ENCODE results near the gene CNPY3.

CNPY3 gene

DNA sequence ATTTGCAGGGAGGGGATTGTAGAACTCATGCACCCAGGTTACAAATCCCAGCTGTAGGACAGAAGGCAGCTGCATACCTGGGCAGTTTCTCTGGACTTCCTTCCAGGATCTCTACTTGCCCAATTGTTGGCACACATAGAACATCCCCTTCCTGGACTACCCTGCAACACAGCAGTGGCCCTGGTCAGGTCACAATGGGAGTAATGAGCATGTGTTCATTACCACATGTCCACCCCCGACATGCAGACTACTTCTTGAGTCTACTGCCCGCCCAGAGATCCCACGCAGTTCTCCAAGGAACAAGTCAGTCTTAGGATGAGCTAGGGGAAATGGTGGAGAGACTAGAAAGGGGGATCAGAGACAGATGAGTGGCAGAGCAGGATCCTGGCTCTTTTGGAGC lies 44.6 kb downstream of the CNPY3 start:
- TF ChIP-seq POLR2AphosphoS5 (IDR thresholded peaks at IDR 0.05; ENCODE audit: low read depth, low read length) = no peak
- FAIRE-seq (no peak), DNase-seq (ENCODE audit: insufficient read length, low spot score) (no peak)

DNA sequence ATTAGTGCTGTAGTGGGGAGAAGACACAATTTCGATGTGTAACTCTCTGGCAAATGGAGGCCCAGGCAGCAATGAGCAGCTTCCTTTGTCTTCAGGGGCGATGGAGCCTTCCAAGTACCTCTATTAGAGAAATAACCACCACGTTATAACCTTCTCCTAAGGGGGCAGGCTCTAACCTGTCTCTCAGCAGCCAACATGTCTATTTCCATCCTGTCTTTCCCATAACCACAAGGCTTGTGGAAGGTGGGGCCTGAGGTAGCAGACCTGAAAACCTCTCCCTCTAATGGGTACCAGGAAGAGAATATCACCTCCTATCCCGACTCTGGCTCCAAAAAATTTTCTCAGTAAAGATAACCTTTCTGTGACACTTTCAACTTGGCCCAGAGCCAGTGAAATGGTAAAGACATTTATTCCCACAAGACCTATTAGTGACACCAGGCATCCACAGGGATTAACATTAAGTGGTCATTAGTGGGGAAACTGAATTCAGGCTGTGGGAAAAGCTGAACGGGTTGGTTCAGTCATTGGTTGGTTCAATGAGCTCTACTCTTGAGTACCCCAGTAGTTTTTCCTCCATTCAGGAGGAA lies 45.7 kb downstream of the CNPY3 start:
- no peak for TF ChIP-seq POLR2A (IDR thresholded peaks at IDR 0.05; ENCODE audit: low read depth, low read length)
- no peak for TF ChIP-seq POLR2AphosphoS5 (IDR thresholded peaks at IDR 0.05; ENCODE audit: low read depth, low read length)
- DNase-seq (ENCODE audit: insufficient read length, low spot score) (no peak), FAIRE-seq (no peak)

DNA sequence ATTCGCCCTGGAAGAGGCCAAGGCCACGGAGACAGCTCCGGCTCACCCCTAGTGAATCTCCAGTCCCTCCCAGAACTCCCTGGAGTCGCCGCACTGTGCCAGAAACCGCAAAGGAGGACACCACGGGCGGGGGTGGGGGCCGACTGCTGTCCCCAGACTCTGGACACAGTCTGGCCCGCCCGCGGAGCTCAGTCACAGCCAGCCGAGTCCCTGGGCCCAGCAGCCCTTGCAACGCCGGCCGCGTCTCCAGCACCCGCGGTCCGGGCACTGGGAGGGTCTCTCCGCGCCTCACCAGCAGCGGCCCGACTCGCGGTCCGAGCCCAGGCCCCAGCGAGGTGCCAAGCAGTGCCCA lies 49.2 kb downstream of the CNPY3 start:
- FAIRE-seq (no peak), DNase-seq (ENCODE audit: insufficient read length, low spot score) (no peak)
- no peak for TF ChIP-seq PAX5 (IDR thresholded peaks at IDR 0.05; ENCODE audit: insufficient read depth, low read length, severe bottlenecking)

DNA sequence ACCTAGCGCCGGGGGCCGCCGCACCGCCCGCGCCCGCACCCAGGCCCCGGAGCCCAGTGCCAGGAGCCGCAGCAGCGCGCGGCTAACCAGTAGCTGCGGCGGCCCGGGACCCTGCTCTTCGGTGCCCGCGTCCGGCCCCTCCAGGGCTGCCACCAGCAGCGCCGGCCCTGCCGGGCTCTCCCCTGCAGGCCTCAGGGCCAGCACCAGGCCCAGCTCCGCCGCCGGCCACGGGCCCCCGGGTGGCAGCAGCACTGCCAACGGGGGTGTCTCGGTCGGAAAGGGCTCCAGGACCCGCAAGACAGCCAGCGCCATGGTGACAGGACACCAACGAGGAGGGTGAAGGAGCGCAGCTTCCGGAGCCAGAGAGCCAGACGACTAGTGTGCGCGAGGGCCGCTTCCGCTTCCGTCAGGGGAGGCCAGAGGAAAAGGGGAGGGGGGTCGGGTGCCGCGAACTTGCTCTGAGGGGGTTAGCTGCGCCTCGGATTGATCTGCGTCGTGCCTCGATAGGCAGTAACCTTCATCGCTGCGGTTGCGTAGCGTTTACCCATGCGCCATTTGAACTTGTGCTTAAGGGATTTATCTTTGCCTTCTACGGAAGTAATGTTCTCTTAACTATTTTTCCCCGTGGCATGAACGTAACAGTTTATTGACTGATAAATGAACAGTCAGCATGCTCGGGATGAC lies 49.7 kb downstream of the CNPY3 start, which contains the start of gene PEX6:
TSS of gene PEX6 (minus strand) at position 343 of the 684 bp plus-strand sequence. CDS start at position 312, 31 bp downstream.
- DNase-seq (ENCODE audit: insufficient read length, low spot score) (peak; percentile 91), FAIRE-seq (peak; percentile 97)
- TF ChIP-seq SPI1 (IDR thresholded peaks at IDR 0.05; ENCODE audit: low read depth, low read length) (peak; percentile 67), POU2F2 (IDR thresholded peaks at IDR 0.05; ENCODE audit: low read depth, low read length) (no peak), POLR2A (IDR thresholded peaks at IDR 0.05; ENCODE audit: low read depth, low read length) (peak; percentile 93), PAX5 (IDR thresholded peaks at IDR 0.05; ENCODE audit: insufficient read depth, low read length, severe bottlenecking) (no peak), POLR2AphosphoS5 (IDR thresholded peaks at IDR 0.05; ENCODE audit: low read depth, low read length) (peak; percentile 92), TAF1 (IDR thresholded peaks at IDR 0.05; ENCODE audit: low read depth, low read length) (peak; percentile 85)

DNA sequence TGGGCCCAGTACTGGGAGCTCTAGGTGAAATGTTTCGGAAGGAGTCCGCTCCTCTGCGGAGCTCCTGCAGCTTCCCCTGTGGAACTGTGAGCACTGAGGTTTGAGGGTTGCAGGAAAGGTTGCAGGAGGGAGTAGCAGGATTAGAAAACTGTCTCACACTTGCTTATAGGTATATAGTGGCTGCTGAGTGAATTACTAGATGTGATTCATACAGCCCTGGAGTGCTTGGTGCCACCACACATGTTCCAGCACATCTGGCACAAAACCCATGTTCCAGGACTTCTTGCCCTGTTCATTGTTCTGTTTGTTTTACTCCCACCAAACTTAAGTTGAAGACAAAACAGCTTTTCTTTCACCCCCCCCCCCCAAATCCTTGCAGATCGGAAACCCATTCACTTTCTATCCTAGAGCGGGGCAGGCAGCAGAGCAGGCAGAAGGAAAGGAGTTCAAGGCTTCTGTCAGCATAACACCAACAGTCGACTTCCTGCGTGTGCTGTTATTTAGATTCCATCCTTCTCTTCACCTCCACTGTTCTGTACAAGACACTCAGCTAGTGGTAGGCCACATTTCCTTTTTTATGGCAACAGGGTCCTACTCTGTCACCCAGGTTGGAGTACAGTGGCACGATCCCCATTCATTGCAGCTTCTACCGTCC lies 50.4 kb downstream of the CNPY3 start:
- DNase-seq (ENCODE audit: insufficient read length, low spot score) = no peak
- peak; percentile 26 for FAIRE-seq
- TF ChIP-seq TAF1 (IDR thresholded peaks at IDR 0.05; ENCODE audit: low read depth, low read length) = no peak
- TF ChIP-seq POLR2A (IDR thresholded peaks at IDR 0.05; ENCODE audit: low read depth, low read length) = no peak
- no peak for TF ChIP-seq POLR2AphosphoS5 (IDR thresholded peaks at IDR 0.05; ENCODE audit: low read depth, low read length)
- TF ChIP-seq POU2F2 (IDR thresholded peaks at IDR 0.05; ENCODE audit: low read depth, low read length) = no peak
- TF ChIP-seq SPI1 (IDR thresholded peaks at IDR 0.05; ENCODE audit: low read depth, low read length) = no peak
- TF ChIP-seq PAX5 (IDR thresholded peaks at IDR 0.05; ENCODE audit: insufficient read depth, low read length, severe bottlenecking) = no peak

DNA sequence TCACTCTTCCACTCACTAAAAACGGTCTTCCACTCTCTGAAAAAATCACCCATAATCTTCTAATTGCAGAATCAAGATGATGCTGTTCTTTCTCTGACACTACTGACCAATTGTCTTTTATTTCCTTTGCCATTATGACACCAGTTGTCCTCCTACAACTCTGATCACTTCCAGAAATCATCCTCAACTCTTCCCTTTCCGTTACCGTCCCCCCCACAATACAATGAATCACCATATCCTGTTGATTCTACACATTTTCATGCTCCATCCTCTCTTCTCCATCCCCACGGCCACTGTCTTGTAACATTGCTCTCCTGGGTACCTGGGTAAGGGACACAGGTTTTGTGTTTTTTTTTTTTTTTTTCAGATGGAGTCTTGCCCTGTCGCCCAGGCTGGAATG lies 52.6 kb downstream of the CNPY3 start:
- TF ChIP-seq SPI1 (IDR thresholded peaks at IDR 0.05; ENCODE audit: low read depth, low read length) (no peak), TAF1 (IDR thresholded peaks at IDR 0.05; ENCODE audit: low read depth, low read length) (no peak), PAX5 (IDR thresholded peaks at IDR 0.05; ENCODE audit: insufficient read depth, low read length, severe bottlenecking) (no peak), POLR2A (IDR thresholded peaks at IDR 0.05; ENCODE audit: low read depth, low read length) (no peak), POU2F2 (IDR thresholded peaks at IDR 0.05; ENCODE audit: low read depth, low read length) (no peak), POLR2AphosphoS5 (IDR thresholded peaks at IDR 0.05; ENCODE audit: low read depth, low read length) (no peak)
- DNase-seq (ENCODE audit: insufficient read length, low spot score) (no peak), FAIRE-seq (no peak)

DNA sequence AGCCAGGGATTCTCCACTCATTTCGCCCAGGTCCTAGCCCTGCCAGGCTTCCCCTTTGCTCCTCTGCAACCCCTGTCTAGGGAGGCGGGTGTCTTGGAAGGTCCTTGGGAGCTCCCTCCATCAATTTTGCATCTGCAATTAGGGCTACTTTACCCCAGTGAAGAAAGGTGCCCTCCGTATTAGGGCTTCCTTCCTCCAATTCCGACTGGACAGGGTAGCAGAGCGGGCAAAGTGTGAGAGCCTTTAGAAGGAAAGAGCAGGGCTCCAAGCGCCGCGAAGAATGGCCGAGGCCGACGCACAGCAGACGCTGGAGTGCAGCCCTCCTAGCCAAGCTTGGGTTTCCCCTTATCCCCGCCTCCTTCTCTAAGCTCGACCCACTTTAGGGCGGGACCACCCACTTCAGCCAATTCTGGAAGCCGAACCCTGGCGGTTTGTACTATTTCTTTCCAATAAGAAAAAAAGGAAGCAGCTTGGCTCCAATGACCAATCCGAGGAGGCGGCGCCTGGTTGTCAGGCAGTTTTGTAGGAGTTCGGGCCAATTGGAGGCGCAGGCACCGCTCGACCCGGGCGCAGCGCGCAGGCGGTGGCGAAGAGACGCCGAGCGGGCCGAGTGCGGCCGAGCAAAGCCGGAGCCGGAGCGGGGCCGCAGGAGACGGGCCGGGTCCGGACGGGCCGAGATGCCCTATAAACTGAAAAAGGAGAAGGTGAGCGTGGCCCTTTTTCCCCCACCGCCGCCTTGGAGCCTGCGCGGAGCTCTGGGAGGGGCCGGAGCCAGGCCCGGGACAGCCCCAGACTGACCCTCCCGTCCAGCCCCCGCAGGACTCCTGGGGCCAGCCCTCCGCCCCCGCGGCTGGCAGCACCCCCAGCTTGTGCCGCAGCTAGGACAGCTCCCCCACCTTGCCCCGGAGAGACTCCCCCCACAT lies 55.0 kb downstream of the CNPY3 start, which contains the start of gene PPP2R5D:
TSS of gene PPP2R5D (plus strand) at position 570 of the 923 bp plus-strand sequence. CDS start at position 678, 108 bp downstream.
- TF ChIP-seq SPI1 (IDR thresholded peaks at IDR 0.05; ENCODE audit: low read depth, low read length) = 0 out of 2 replicates have a peak, but pooled peaks have one; percentile 10
- TF ChIP-seq POU2F2 (IDR thresholded peaks at IDR 0.05; ENCODE audit: low read depth, low read length) = 0 out of 2 replicates have a peak, but pooled peaks have one; percentile 15
- peak; percentile 29 for TF ChIP-seq PAX5 (IDR thresholded peaks at IDR 0.05; ENCODE audit: insufficient read depth, low read length, severe bottlenecking)
- TF ChIP-seq POLR2A (IDR thresholded peaks at IDR 0.05; ENCODE audit: low read depth, low read length) = peak; percentile 91
- TF ChIP-seq TAF1 (IDR thresholded peaks at IDR 0.05; ENCODE audit: low read depth, low read length) = peak; percentile 81
- TF ChIP-seq POLR2AphosphoS5 (IDR thresholded peaks at IDR 0.05; ENCODE audit: low read depth, low read length) = peak; percentile 84
- peak; percentile 93 for FAIRE-seq
- DNase-seq (ENCODE audit: insufficient read length, low spot score) = peak; percentile 96

DNA sequence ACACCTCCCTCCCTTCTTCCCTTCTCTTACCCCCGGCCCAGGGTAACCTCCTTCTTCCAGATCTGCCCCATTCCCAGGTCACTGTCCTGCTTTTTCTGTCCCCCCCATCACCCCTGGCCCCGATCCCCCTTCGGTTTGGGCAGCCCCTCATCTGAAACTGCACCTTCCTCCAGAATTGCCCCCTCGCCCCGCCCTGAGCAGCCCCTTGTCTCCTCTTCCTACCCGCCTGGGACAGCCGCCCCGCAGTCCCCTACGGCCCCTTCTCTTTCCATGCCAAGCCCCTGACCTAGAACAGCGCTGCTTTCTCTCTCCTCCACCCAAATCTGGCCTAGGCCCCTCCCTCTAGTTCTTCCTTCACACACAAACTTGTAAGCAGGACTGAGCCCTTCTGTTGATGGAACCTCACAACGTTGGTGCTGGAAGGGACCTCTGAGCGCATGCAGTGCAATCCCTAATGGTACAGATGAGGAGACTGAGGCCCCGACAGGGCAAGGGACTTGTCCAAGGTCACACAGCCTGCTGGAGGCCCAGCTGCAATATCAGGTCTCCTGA lies 55.7 kb downstream of the CNPY3 start:
- DNase-seq (ENCODE audit: insufficient read length, low spot score) (no peak), FAIRE-seq (peak; percentile 28)
- no peak for TF ChIP-seq SPI1 (IDR thresholded peaks at IDR 0.05; ENCODE audit: low read depth, low read length)
- no peak for TF ChIP-seq TAF1 (IDR thresholded peaks at IDR 0.05; ENCODE audit: low read depth, low read length)
- no peak for TF ChIP-seq POU2F2 (IDR thresholded peaks at IDR 0.05; ENCODE audit: low read depth, low read length)
- no peak for TF ChIP-seq POLR2AphosphoS5 (IDR thresholded peaks at IDR 0.05; ENCODE audit: low read depth, low read length)
- no peak for TF ChIP-seq POLR2A (IDR thresholded peaks at IDR 0.05; ENCODE audit: low read depth, low read length)
